T-helper 1 cell treated with Interleukin-12 subunit alpha and Interleukin-12 subunit beta and Interleukin-4 antibody, amounts not matched to agents 30 μg/mL and 1 μg/mL, for 36 hours (primary cell): ENCODE measurements around the gene NXNL1.

ENCODE experiments used
- H3K27ac Mint-ChIP-seq: one replicate; pipeline ENCODE4 v1.8.0; 2021; ENCODE audit warnings: mild to moderate bottlenecking, mixed read lengths
- H3K27me3 Mint-ChIP-seq: one replicate; pipeline ENCODE4 v1.8.0; 2021; ENCODE audit warnings: low read depth, mixed read lengths
- H3K36me3 Mint-ChIP-seq: one replicate; pipeline ENCODE4 v1.8.0; 2021; ENCODE audit warnings: low read depth, mixed read lengths
- H3K4me1 Mint-ChIP-seq: one replicate; pipeline ENCODE4 v1.8.0; 2021; ENCODE audit warnings: low read depth, mixed read lengths
- H3K4me3 Mint-ChIP-seq: one replicate; pipeline ENCODE4 v1.8.0; 2021; ENCODE audit warnings: mild to moderate bottlenecking, moderate library complexity, mixed read lengths
- H3K9me3 Mint-ChIP-seq: one replicate; pipeline ENCODE4 v1.8.0; 2021; ENCODE audit warnings: mixed read lengths

Gene NXNL1

GRCh38 chr19:17473041-17473440 lies 12.3 kb upstream of the NXNL1 start:
- Mint-ChIP-seq H3K4me3 (no peak overlapping the region), H3K27ac (no peak overlapping the region), H3K4me1 (peaks cover 23% of the 10 kb centered on the region), H3K36me3 (no peaks in the 10 kb centered on the region), H3K9me3 (no peaks in the 10 kb centered on the region), H3K27me3 (no peaks in the 10 kb centered on the region)

GRCh38 chr19:17471410-17472125 lies 10.8 kb upstream of the NXNL1 start:
- H3K27ac Mint-ChIP-seq, result peak overlapping the region; percentile 11
- no peaks in the 10 kb centered on the region for H3K27me3 Mint-ChIP-seq
- peaks cover 26% of the 10 kb centered on the region for H3K4me1 Mint-ChIP-seq
- H3K36me3 Mint-ChIP-seq, result no peaks in the 10 kb centered on the region
- peak overlapping the region; percentile 96 for H3K4me3 Mint-ChIP-seq
- no peaks in the 10 kb centered on the region for H3K9me3 Mint-ChIP-seq

GRCh38 chr19:17470068-17470841 lies 9.5 kb upstream of the NXNL1 start, which contains the start of gene SLC27A1:
Gene SLC27A1 (plus strand): TSS chr19:17470524. CDS start chr19:17470541, 17 bp downstream.
- no peaks in the 10 kb centered on the region for H3K36me3 Mint-ChIP-seq
- peaks cover 4% of the 10 kb centered on the region for H3K27me3 Mint-ChIP-seq
- H3K27ac Mint-ChIP-seq, result peak within 1 kb of the TSS; percentile 87
- H3K9me3 Mint-ChIP-seq, result no peaks in the 10 kb centered on the region
- peak within 1 kb of the TSS; percentile 96 for H3K4me3 Mint-ChIP-seq
- H3K4me1 Mint-ChIP-seq, result peaks cover 31% of the 10 kb centered on the region

- peaks cover 31% of the 10 kb centered on the region for H3K4me1 Mint-ChIP-seq
- H3K36me3 Mint-ChIP-seq, result no peaks in the 10 kb centered on the region
- peaks cover 4% of the 10 kb centered on the region for H3K27me3 Mint-ChIP-seq
- peak overlapping the region; percentile 87 for H3K27ac Mint-ChIP-seq
- no peaks in the 10 kb centered on the region for H3K9me3 Mint-ChIP-seq
- peak overlapping the region; percentile 96 for H3K4me3 Mint-ChIP-seq
Measured at GRCh38 chr19:17469481-17470067, 8.8 kb upstream of the NXNL1 start.

GRCh38 chr19:17469092-17469480 lies 8.4 kb upstream of the NXNL1 start:
- no peaks in the 10 kb centered on the region for H3K36me3 Mint-ChIP-seq
- peak overlapping the region; percentile 24 for H3K27ac Mint-ChIP-seq
- peaks cover 4% of the 10 kb centered on the region for H3K27me3 Mint-ChIP-seq
- no peaks in the 10 kb centered on the region for H3K9me3 Mint-ChIP-seq
- peaks cover 31% of the 10 kb centered on the region for H3K4me1 Mint-ChIP-seq
- H3K4me3 Mint-ChIP-seq, result peak overlapping the region; percentile 96

- peak overlapping the region; percentile 96 for H3K4me3 Mint-ChIP-seq
- peak overlapping the region; percentile 24 for H3K27ac Mint-ChIP-seq
- peaks cover 29% of the 10 kb centered on the region for H3K4me1 Mint-ChIP-seq
- peaks cover 4% of the 10 kb centered on the region for H3K27me3 Mint-ChIP-seq
- no peaks in the 10 kb centered on the region for H3K9me3 Mint-ChIP-seq
- no peaks in the 10 kb centered on the region for H3K36me3 Mint-ChIP-seq
Measured at GRCh38 chr19:17468302-17469091, 7.8 kb upstream of the NXNL1 start.

- H3K36me3 Mint-ChIP-seq, result no peaks in the 10 kb centered on the region
- H3K4me3 Mint-ChIP-seq, result no peak overlapping the region
- no peak overlapping the region for H3K27ac Mint-ChIP-seq
- peaks cover 4% of the 10 kb centered on the region for H3K27me3 Mint-ChIP-seq
- H3K4me1 Mint-ChIP-seq, result peaks cover 23% of the 10 kb centered on the region
- H3K9me3 Mint-ChIP-seq, result no peaks in the 10 kb centered on the region
Measured at GRCh38 chr19:17467471-17468301, 7.0 kb upstream of the NXNL1 start.

- peaks cover 22% of the 10 kb centered on the region for H3K4me1 Mint-ChIP-seq
- no peaks in the 10 kb centered on the region for H3K36me3 Mint-ChIP-seq
- peaks cover 4% of the 10 kb centered on the region for H3K27me3 Mint-ChIP-seq
- no peaks in the 10 kb centered on the region for H3K9me3 Mint-ChIP-seq
- H3K4me3 Mint-ChIP-seq, result no peak overlapping the region
- H3K27ac Mint-ChIP-seq, result no peak overlapping the region
Measured at GRCh38 chr19:17466487-17466850, 5.7 kb upstream of the NXNL1 start.

GRCh38 chr19:17458970-17459369 lies 1.8 kb downstream of the NXNL1 start:
- no peak overlapping the region for H3K27ac Mint-ChIP-seq
- no peak overlapping the region for H3K4me3 Mint-ChIP-seq
- H3K36me3 Mint-ChIP-seq, result no peaks in the 10 kb centered on the region
- peaks cover 35% of the 10 kb centered on the region for H3K27me3 Mint-ChIP-seq
- H3K4me1 Mint-ChIP-seq, result no peaks in the 10 kb centered on the region
- no peaks in the 10 kb centered on the region for H3K9me3 Mint-ChIP-seq

- H3K27me3 Mint-ChIP-seq, result peaks cover 39% of the 10 kb centered on the region
- no peaks in the 10 kb centered on the region for H3K9me3 Mint-ChIP-seq
- H3K4me3 Mint-ChIP-seq, result no peak overlapping the region
- H3K4me1 Mint-ChIP-seq, result no peaks in the 10 kb centered on the region
- H3K36me3 Mint-ChIP-seq, result no peaks in the 10 kb centered on the region
- H3K27ac Mint-ChIP-seq, result peak overlapping the region; percentile 20
Measured at GRCh38 chr19:17457616-17458015, 3.1 kb downstream of the NXNL1 start.

- Mint-ChIP-seq H3K36me3 (no peaks in the 10 kb centered on the region), H3K9me3 (no peaks in the 10 kb centered on the region), H3K27ac (no peak overlapping the region), H3K4me1 (no peaks in the 10 kb centered on the region), H3K4me3 (no peak overlapping the region), H3K27me3 (peaks cover 39% of the 10 kb centered on the region)
Measured at GRCh38 chr19:17456127-17456526, 4.6 kb downstream of the NXNL1 start.

GRCh38 chr19:17455308-17456123 lies 5.2 kb downstream of the NXNL1 start:
- no peak overlapping the region for H3K27ac Mint-ChIP-seq
- peaks cover 4% of the 10 kb centered on the region for H3K4me1 Mint-ChIP-seq
- peaks cover 39% of the 10 kb centered on the region for H3K27me3 Mint-ChIP-seq
- H3K4me3 Mint-ChIP-seq, result no peak overlapping the region
- H3K36me3 Mint-ChIP-seq, result no peaks in the 10 kb centered on the region
- no peaks in the 10 kb centered on the region for H3K9me3 Mint-ChIP-seq

- Mint-ChIP-seq H3K27me3 (peaks cover 48% of the 10 kb centered on the region), H3K9me3 (no peaks in the 10 kb centered on the region), H3K27ac (no peak overlapping the region), H3K36me3 (no peaks in the 10 kb centered on the region), H3K4me1 (peaks cover 9% of the 10 kb centered on the region), H3K4me3 (no peak overlapping the region)
Measured at GRCh38 chr19:17454576-17455071, 6.1 kb downstream of the NXNL1 start.
